Upper lobe of right lung (tissue), 1 donor: ENCODE measurements around the gene GLYR1. TPM values are rescaled to one million over a fixed set of nuclear protein-coding genes. Genes with fewer than 3 reads are reported as not detected.
A peak's percentile ranks its signal among the peaks of the same experiment; 100 is the strongest.

Source experiments
- ATAC-seq: fragments of 200-7000 bp; cut with Tn5 transposase; one replicate; pipeline ENCODE4 v1.9.1; 2020; ENCODE audit warnings: mild to moderate bottlenecking, moderate library complexity
- DNase-seq: peaks from one replicate; pipeline ENCODE4 v3.0.0-alpha.2; 2020
- H3K27ac ChIP-seq: fragments of 200-600 bp; one replicate; pipeline ENCODE4 v1.8.0; 2022
- H3K27me3 ChIP-seq: fragments of 200-600 bp; one replicate; pipeline ENCODE4 v1.8.0; 2022; ENCODE audit warnings: mild to moderate bottlenecking
- H3K36me3 ChIP-seq: fragments of 200-600 bp; one replicate; pipeline ENCODE4 v1.8.0; 2022
- H3K4me1 ChIP-seq: fragments of 200-600 bp; one replicate; pipeline ENCODE4 v1.8.0; 2022
- H3K4me3 ChIP-seq: fragments of 200-600 bp; one replicate; pipeline ENCODE4 v1.8.0; 2022; ENCODE audit warnings: mild to moderate bottlenecking
- H3K9me3 ChIP-seq: fragments of 200-600 bp; one replicate; pipeline ENCODE4 v1.8.0; 2022
- intact Hi-C: fragments of 100-400 bp; cut with DNase I; formaldehyde crosslinking; loops from one replicate; pipeline ENCODE4 v1.11.0; 2022
- total RNA-seq: library from RNA; stranded (reverse); fragmentation: NEBNext Ultra II Directional; extraction: Animal tissue kit (Norgen Biotek cat#: 25700); gene quantifications from one replicate; pipeline ENCODE4 v1.2.1, GENCODE V29; 2021
- TF ChIP-seq, protein P1 (sequence below): fragments of 200-600 bp; IDR thresholded peaks from one replicate; pipeline ENCODE4 v1.8.0; 2022; ENCODE audit warnings: antibody characterized with exemption
- donor health status: DM: no; HTN: yes; CAD: no; lungs with severe emphysema.

The GLYR1 gene
- total RNA-seq, 1 donor from 2014 or later, result 85.7 TPM

DNA sequence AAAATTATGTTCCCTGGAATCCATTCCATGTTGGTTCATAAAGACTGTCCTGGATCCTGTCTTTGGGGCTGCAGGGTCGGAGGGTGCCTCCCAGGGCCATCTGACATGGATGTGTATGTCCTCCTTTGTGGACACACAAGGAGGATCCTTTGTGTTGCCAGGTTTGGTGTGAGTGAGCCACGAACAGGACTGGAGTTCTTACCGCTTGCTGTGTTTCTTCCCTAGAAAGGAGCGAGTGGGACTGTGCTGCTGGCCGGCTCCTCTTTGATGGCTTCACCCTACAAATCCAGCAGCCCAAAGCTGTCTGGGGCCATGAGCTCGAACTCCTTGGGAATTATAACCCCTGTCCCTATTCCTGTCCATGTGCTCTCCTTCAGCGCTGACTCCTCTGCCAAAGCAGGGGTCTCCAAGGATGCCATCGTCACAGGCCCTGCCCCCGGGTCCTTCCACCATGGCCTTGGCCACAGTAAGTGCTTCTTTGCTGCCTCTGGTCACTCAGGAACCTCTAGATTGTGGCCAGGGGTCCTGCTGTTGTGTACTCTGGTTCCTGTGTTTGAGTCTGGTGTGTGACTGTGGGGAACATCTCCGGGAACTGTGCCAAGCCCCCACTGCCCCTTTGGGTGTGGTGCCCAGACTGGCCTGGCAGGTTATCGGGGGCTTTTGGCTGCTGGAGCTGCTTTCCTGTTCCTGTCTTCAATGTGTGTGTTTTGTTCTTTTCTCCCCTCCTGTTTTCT lies 29.7 kb upstream of the GLYR1 start:
- H3K4me3 ChIP-seq, result no peak overlapping the region
- no peak for ATAC-seq
- H3K4me1 ChIP-seq, result peaks cover 6% of the 10 kb centered on the region
- H3K36me3 ChIP-seq, result peaks cover 100% of the 10 kb centered on the region
- H3K27ac ChIP-seq, result no peak overlapping the region
- H3K9me3 ChIP-seq, result no peaks in the 10 kb centered on the region
- TF ChIP-seq, protein P1, sequence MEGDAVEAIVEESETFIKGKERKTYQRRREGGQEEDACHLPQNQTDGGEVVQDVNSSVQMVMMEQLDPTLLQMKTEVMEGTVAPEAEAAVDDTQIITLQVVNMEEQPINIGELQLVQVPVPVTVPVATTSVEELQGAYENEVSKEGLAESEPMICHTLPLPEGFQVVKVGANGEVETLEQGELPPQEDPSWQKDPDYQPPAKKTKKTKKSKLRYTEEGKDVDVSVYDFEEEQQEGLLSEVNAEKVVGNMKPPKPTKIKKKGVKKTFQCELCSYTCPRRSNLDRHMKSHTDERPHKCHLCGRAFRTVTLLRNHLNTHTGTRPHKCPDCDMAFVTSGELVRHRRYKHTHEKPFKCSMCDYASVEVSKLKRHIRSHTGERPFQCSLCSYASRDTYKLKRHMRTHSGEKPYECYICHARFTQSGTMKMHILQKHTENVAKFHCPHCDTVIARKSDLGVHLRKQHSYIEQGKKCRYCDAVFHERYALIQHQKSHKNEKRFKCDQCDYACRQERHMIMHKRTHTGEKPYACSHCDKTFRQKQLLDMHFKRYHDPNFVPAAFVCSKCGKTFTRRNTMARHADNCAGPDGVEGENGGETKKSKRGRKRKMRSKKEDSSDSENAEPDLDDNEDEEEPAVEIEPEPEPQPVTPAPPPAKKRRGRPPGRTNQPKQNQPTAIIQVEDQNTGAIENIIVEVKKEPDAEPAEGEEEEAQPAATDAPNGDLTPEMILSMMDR, result no peak
- intact Hi-C loops, result no loop called here
- peak; percentile 40 for DNase-seq
- no peaks in the 10 kb centered on the region for H3K27me3 ChIP-seq

DNA sequence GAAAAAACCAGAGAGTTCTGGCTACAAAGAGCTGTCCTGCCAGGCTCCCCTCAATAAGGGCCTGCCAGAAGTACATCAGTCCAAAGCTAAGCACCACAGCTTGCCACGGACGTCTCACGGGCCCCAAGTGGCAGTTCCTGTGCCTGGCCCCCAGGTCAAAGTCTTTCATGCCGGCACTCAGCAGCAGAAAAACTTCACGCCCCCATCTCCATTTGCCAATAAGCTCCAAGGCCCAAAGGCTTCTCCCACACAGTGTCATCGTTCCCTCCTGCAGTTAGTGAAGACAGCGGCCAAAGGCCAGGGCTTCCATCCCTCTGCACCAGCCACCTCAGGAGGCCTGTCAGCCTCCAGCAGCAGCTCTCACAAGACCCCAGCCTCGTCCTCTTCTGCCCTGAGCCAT lies 27.6 kb upstream of the GLYR1 start:
- intact Hi-C loops, result no loop called here
- DNase-seq, result no peak
- Histone ChIP-seq H3K4me3 (no peak overlapping the region), H3K9me3 (no peaks in the 10 kb centered on the region), H3K4me1 (no peaks in the 10 kb centered on the region), H3K27ac (no peak overlapping the region), H3K27me3 (no peaks in the 10 kb centered on the region), H3K36me3 (peaks cover 100% of the 10 kb centered on the region)
- TF ChIP-seq, protein P1, result no peak
- no peak for ATAC-seq

GRCh38 chr16:4873091-4873490 lies 26.0 kb upstream of the GLYR1 start:
- Histone ChIP-seq H3K9me3 (no peaks in the 10 kb centered on the region), H3K4me3 (no peak overlapping the region), H3K27me3 (no peaks in the 10 kb centered on the region), H3K4me1 (peaks cover 5% of the 10 kb centered on the region), H3K36me3 (peaks cover 99% of the 10 kb centered on the region), H3K27ac (no peak overlapping the region)
- intact Hi-C loops, result no loop called here
- no peak for DNase-seq
- ATAC-seq, result no peak
- TF ChIP-seq, protein P1, result no peak

DNA sequence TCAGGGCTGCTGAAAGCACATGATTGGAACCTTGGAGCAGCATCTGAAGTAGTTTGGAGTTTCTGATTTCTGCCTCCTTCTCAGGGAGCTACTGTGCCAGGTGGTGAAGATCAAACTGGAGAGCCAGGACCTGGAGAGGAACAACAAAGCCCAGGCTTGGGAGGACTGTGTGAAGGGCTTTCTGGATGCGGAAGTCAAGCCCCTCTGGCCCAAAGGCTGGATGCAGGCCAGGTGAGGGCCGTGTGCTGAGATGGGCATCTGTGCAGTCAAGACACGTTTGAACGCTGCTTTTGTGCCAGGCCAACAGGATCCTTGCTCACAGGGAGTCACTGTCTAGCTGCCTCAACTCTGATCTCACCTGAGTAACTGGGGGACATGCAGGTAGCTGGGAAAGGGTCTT lies 24.0 kb upstream of the GLYR1 start:
- DNase-seq, result no peak
- Histone ChIP-seq H3K27me3 (no peaks in the 10 kb centered on the region), H3K36me3 (peaks cover 79% of the 10 kb centered on the region), H3K4me3 (no peak overlapping the region), H3K4me1 (peaks cover 5% of the 10 kb centered on the region), H3K27ac (no peak overlapping the region), H3K9me3 (no peaks in the 10 kb centered on the region)
- no peak for ATAC-seq
- TF ChIP-seq, protein P1, result no peak
- intact Hi-C loops, result no loop called here

DNA sequence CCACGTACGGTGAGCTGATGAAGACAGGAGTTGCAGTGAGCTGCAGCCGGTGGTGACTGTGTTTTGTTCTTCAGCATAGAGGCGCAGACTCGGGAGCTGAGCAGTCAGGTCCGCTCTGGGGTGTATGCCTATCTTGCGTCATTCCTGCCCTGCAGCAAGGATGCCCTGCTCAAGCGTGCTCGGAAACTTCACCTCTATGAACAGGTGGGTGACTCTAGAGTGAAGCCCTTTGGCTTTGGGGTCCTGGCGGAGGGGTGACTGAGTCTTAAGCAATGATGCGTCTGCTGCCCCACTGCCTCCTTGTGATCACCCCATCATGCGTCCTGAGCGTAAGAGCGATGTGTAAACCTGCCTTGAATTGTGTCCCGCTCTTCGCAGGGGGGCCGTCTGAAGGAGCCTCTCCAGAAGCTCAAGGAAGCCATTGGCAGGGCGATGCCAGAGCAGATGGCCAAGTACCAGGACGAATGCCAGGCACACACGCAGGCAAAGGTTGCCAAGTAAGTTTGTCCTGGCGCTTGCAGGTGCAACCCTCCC lies 23.1 kb upstream of the GLYR1 start:
- H3K36me3 ChIP-seq, result peaks cover 70% of the 10 kb centered on the region
- peak; percentile 87 for DNase-seq

More for the DNA sequence above, 23.1 kb upstream of the GLYR1 start:
- no peaks in the 10 kb centered on the region for H3K27me3 ChIP-seq
- H3K9me3 ChIP-seq, result no peaks in the 10 kb centered on the region
- no peak overlapping the region for H3K4me3 ChIP-seq
- intact Hi-C loops, result no loop called here
- H3K4me1 ChIP-seq, result peaks cover 5% of the 10 kb centered on the region
- no peak overlapping the region for H3K27ac ChIP-seq
- peak; percentile 70 for ATAC-seq
- TF ChIP-seq, protein P1, result no peak
